HL-60 (cell line): ENCODE data around the gene TMEM235.

Experiments
- DNase-seq, 2 experiments: peaks; one replicate each; pipeline ENCODE4 v3.0.0-alpha.2; 2010 to 2020; ENCODE audit warnings: low read depth in 1 of 2, low spot score in 1 of 2
- H3K27ac ChIP-seq: fragments of 250-450 bp; sonication (Bioruptor Pico); replicated peaks from 2 replicates; pipeline ENCODE4 v1.5.1; 2020; ENCODE audit warnings: mild to moderate bottlenecking, moderate library complexity
- H3K27me3 ChIP-seq: fragments of 250-450 bp; sonication (Bioruptor Pico); 2 replicates; pipeline ENCODE4 v1.5.1; 2021; ENCODE audit warnings: mild to moderate bottlenecking, moderate library complexity; ENCODE audit not compliant: insufficient read depth, poor library complexity, severe bottlenecking
- H3K4me3 ChIP-seq: replicated peaks from 2 replicates; pipeline ENCODE4 v1.5.1; 2011; ENCODE audit warnings: mild to moderate bottlenecking, control low read depth, low read length; ENCODE audit not compliant: insufficient read depth
- GABPA ChIP-seq: IDR thresholded peaks from 2 replicates; pipeline ENCODE4 v1.6.1; 2012; ENCODE audit warnings: low read depth
- POLR2AphosphoS5 ChIP-seq: IDR thresholded peaks from 2 replicates; pipeline ENCODE4 v1.6.1; 2012; ENCODE audit warnings: low read depth
- REST ChIP-seq: IDR thresholded peaks from 2 replicates; pipeline ENCODE4 v1.6.1; 2012; ENCODE audit warnings: low read depth; ENCODE audit not compliant: insufficient replicate concordance
- SPI1 ChIP-seq: IDR thresholded peaks from 2 replicates; pipeline ENCODE4 v1.6.1; 2012; ENCODE audit warnings: low read depth, mild to moderate bottlenecking, borderline replicate concordance
- TF ChIP-seq, protein P1 (sequence below): IDR thresholded peaks from one replicate; pipeline ENCODE4 v1.5.1; 2011; ENCODE audit warnings: low read length, control low read depth, inconsistent platforms; ENCODE audit not compliant: insufficient read depth

TMEM235 gene

GRCh38 chr17:78250891-78251772 lies 19.7 kb downstream of the TMEM235 start:
- peak in 1 of 2 experiments; percentile 87 for DNase-seq
- Histone ChIP-seq H3K27me3 (no peaks in the 10 kb centered on the region), H3K27ac (no peak overlapping the region), H3K4me3 (no peak overlapping the region)
- TF ChIP-seq, protein P1, sequence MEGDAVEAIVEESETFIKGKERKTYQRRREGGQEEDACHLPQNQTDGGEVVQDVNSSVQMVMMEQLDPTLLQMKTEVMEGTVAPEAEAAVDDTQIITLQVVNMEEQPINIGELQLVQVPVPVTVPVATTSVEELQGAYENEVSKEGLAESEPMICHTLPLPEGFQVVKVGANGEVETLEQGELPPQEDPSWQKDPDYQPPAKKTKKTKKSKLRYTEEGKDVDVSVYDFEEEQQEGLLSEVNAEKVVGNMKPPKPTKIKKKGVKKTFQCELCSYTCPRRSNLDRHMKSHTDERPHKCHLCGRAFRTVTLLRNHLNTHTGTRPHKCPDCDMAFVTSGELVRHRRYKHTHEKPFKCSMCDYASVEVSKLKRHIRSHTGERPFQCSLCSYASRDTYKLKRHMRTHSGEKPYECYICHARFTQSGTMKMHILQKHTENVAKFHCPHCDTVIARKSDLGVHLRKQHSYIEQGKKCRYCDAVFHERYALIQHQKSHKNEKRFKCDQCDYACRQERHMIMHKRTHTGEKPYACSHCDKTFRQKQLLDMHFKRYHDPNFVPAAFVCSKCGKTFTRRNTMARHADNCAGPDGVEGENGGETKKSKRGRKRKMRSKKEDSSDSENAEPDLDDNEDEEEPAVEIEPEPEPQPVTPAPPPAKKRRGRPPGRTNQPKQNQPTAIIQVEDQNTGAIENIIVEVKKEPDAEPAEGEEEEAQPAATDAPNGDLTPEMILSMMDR, result peak; percentile 99
- TF ChIP-seq POLR2AphosphoS5, result no peak
- no peak for TF ChIP-seq REST
- TF ChIP-seq GABPA, result no peak
- TF ChIP-seq SPI1, result peak; percentile 33; the same call in 1 of the 2 replicates

DNA sequence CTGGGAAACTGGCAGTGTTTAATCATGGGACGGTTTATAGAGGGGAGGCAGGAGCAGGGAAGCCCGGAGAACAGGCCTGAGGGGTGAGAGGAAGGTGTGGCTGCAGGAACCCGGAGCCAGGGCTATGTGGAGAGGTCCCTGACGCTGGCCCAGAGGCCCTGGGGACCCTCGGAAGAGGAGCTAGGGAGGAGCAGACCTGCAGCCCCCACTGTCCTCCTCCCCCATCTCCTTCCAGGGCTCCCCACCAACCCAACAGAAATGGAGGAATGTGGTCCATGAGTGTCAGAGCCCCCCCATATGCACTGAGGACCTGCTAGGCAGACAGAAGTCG lies 20.3 kb downstream of the TMEM235 start:
- TF ChIP-seq, protein P1, result no peak
- TF ChIP-seq SPI1 (no peak), POLR2AphosphoS5 (no peak), GABPA (no peak), REST (no peak)
- Histone ChIP-seq H3K4me3 (no peak overlapping the region), H3K27ac (no peak overlapping the region), H3K27me3 (no peaks in the 10 kb centered on the region)
- no peak for DNase-seq

- H3K27me3 ChIP-seq, result no peaks in the 10 kb centered on the region
- no peak overlapping the region for H3K27ac ChIP-seq
- no peak for DNase-seq
- TF ChIP-seq REST, result no peak
- TF ChIP-seq POLR2AphosphoS5, result no peak
- TF ChIP-seq GABPA, result no peak
- TF ChIP-seq, protein P1, result no peak
- TF ChIP-seq SPI1, result no peak
- no peak overlapping the region for H3K4me3 ChIP-seq
Observed at GRCh38 chr17:78252111-78252634, 20.7 kb downstream of the TMEM235 start.
